ENCODE measurements around the gene STXBP3. TPM values are rescaled to one million over a fixed set of nuclear protein-coding genes. Genes with fewer than 3 reads are reported as not detected.

The STXBP3 gene
- polyA plus RNA-seq (29.6 and 39.3 TPM in 2 replicates), polyA minus RNA-seq (26.3 and 42.3 TPM in 2 replicates)

- peak within 1 kb of the TSS; percentile 46 for H3K4me2 ChIP-seq (ENCODE audit: low read length)
- no peaks in the 10 kb centered on the region for H3K36me3 ChIP-seq (ENCODE audit: insufficient read depth, low read length)
- H3K9me2 ChIP-seq (ENCODE audit: insufficient read depth, low read length): no peaks in the 10 kb centered on the region
- H3K9ac ChIP-seq (ENCODE audit: low read length): peak within 1 kb of the TSS; percentile 71
- H3F3A ChIP-seq (ENCODE audit: insufficient read depth, low read length, poor library complexity, severe bottlenecking): no peaks in the 10 kb centered on the region
- peaks cover 12% of the 10 kb centered on the region for H3K79me2 ChIP-seq (replicated peaks; ENCODE audit: insufficient read depth, low read length)
- H4K20me1 ChIP-seq (ENCODE audit: insufficient read depth): no peaks in the 10 kb centered on the region
- no peaks in the 10 kb centered on the region for H3K27me3 ChIP-seq (ENCODE audit: insufficient read depth, low read depth, low read length)
- peak within 1 kb of the TSS; percentile 54 for H2AFZ ChIP-seq (ENCODE audit: low read depth, low read length)
- TF ChIP-seq SMC3 (conservative IDR thresholded peaks at IDR 0.05; ENCODE audit: poor library complexity) (peak; percentile 77), EZH2 (IDR thresholded peaks at IDR 0.05; ENCODE audit: borderline replicate concordance, insufficient read depth, low read length, poor library complexity, severe bottlenecking) (no peak), EP300 (conservative IDR thresholded peaks at IDR 0.05; ENCODE audit: poor library complexity, severe bottlenecking) (peak; percentile 63), MXI1 (conservative IDR thresholded peaks at IDR 0.05; ENCODE audit: poor library complexity, severe bottlenecking) (peak; percentile 75), TAF1 (IDR thresholded peaks at IDR 0.05; ENCODE audit: low read depth) (peak; percentile 63), CTCF (IDR thresholded peaks at IDR 0.05; ENCODE audit: poor library complexity, severe bottlenecking) (peak; percentile 98), RAD21 (conservative IDR thresholded peaks at IDR 0.05) (peak; percentile 61), POLR2AphosphoS5 (IDR thresholded peaks at IDR 0.05) (peak; percentile 83)
- TF ChIP-seq, protein P1, sequence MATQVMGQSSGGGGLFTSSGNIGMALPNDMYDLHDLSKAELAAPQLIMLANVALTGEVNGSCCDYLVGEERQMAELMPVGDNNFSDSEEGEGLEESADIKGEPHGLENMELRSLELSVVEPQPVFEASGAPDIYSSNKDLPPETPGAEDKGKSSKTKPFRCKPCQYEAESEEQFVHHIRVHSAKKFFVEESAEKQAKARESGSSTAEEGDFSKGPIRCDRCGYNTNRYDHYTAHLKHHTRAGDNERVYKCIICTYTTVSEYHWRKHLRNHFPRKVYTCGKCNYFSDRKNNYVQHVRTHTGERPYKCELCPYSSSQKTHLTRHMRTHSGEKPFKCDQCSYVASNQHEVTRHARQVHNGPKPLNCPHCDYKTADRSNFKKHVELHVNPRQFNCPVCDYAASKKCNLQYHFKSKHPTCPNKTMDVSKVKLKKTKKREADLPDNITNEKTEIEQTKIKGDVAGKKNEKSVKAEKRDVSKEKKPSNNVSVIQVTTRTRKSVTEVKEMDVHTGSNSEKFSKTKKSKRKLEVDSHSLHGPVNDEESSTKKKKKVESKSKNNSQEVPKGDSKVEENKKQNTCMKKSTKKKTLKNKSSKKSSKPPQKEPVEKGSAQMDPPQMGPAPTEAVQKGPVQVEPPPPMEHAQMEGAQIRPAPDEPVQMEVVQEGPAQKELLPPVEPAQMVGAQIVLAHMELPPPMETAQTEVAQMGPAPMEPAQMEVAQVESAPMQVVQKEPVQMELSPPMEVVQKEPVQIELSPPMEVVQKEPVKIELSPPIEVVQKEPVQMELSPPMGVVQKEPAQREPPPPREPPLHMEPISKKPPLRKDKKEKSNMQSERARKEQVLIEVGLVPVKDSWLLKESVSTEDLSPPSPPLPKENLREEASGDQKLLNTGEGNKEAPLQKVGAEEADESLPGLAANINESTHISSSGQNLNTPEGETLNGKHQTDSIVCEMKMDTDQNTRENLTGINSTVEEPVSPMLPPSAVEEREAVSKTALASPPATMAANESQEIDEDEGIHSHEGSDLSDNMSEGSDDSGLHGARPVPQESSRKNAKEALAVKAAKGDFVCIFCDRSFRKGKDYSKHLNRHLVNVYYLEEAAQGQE (IDR thresholded peaks at IDR 0.05; ENCODE audit: borderline replicate concordance): peak; percentile 70
- peak within 1 kb of the TSS; percentile 78 for H3K4me3 ChIP-seq (ENCODE audit: low read length)
- peak within 1 kb of the TSS; percentile 51 for H3K27ac ChIP-seq (ENCODE audit: low read length)
- no peaks in the 10 kb centered on the region for H3K9me3 ChIP-seq (ENCODE audit: low read length)
These were observed at the start of gene STXBP3 for GRCh38 chr1:108746382-108747170. Gene STXBP3, plus strand, starts transcription at chr1:108746674. Its CDS starts 64 bp downstream, at chr1:108746738.

DNA sequence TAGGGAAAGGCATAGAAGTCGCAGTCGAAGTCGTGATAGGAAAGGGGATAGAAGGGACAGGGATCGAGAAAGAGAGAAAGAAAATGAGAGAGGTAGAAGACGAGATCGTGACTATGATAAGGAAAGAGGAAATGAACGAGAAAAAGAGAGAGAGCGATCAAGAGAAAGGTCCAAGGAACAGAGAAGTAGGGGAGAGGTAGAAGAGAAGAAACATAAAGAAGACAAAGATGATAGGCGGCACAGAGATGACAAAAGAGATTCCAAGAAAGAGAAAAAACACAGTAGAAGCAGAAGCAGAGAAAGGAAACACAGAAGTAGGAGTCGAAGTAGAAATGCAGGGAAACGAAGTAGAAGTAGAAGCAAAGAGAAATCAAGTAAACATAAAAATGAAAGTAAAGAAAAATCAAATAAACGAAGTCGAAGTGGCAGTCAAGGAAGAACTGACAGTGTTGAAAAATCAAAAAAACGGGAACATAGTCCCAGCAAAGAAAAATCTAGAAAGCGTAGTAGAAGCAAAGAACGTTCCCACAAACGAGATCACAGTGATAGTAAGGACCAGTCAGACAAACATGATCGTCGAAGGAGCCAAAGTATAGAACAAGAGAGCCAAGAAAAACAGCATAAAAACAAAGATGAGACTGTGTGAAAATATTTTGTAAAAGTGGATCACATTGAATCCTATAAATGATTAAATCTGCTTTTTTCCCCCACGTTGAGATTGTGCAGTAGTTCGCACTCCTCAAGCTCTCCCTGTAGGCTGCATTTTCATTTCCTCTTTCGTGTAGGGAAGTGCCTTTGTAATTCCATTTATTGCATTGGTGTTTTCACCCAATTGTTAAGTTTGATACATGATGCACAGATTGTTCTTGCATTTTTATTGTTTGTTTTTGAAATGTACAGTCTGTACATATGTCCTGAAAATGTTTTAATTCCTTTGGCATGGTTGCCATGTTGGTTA, 46.8 kb upstream of the STXBP3 start:
- Histone ChIP-seq H3K4me3 (ENCODE audit: low read length) (no peak overlapping the region), H3K36me3 (ENCODE audit: insufficient read depth, low read length) (peaks cover 29% of the 10 kb centered on the region), H3K79me2 (replicated peaks; ENCODE audit: insufficient read depth, low read length) (peaks cover 23% of the 10 kb centered on the region), H3F3A (ENCODE audit: insufficient read depth, low read length, poor library complexity, severe bottlenecking) (no peaks in the 10 kb centered on the region), H3K9me3 (ENCODE audit: low read length) (no peaks in the 10 kb centered on the region), H3K27ac (ENCODE audit: low read length) (no peak overlapping the region), H2AFZ (ENCODE audit: low read depth, low read length) (no peak overlapping the region), H4K20me1 (ENCODE audit: insufficient read depth) (no peaks in the 10 kb centered on the region), H3K9ac (ENCODE audit: low read length) (no peak overlapping the region), H3K9me2 (ENCODE audit: insufficient read depth, low read length) (no peaks in the 10 kb centered on the region), H3K4me2 (ENCODE audit: low read length) (no peak overlapping the region), H3K27me3 (ENCODE audit: insufficient read depth, low read depth, low read length) (no peaks in the 10 kb centered on the region)
- TF ChIP-seq, protein P1 (IDR thresholded peaks at IDR 0.05; ENCODE audit: borderline replicate concordance): no peak
- TF ChIP-seq RAD21 (conservative IDR thresholded peaks at IDR 0.05): no peak

All from neural cell (in vitro differentiated cells).